ENCODE results near the gene TBC1D5. TPM values are rescaled to one million over a fixed set of nuclear protein-coding genes. Genes with fewer than 3 reads are reported as not detected.

The TBC1D5 gene
- total and polyA plus RNA-seq, 2 of the 4 experiments (the other 2 are of a cell fraction) = 16.4 to 57.0 TPM

- Histone ChIP-seq H2BK15ac (ENCODE audit: low read depth, low read length) (no peak overlapping the region), H3K9ac (ENCODE audit: low read depth, low read length) (no peak overlapping the region), H3K4me1 (ENCODE audit: control insufficient read depth, insufficient read depth, low read length) (no peaks in the 10 kb centered on the region), H3K23ac (ENCODE audit: low read depth, low read length) (no peak overlapping the region), H3K14ac (replicated peaks; ENCODE audit: low read depth, low read length) (no peak overlapping the region), H2BK20ac (ENCODE audit: low read depth, low read length) (no peak overlapping the region), H4K91ac (ENCODE audit: insufficient read depth, low read depth, low read length) (no peak overlapping the region), H3K4me2 (ENCODE audit: low read depth, low read length) (no peak overlapping the region), H3K56ac (ENCODE audit: extremely low read depth, insufficient read depth, low read length) (no peak overlapping the region), H2AK5ac (ENCODE audit: low read depth, low read length) (no peak overlapping the region), H4K8ac (ENCODE audit: low read depth in 2 of 2, low read length in 2 of 2) (no peak overlapping the region), H4K20me1 (ENCODE audit: insufficient read depth, low read length) (no peaks in the 10 kb centered on the region), H3K27me3 (ENCODE audit: control insufficient read depth, insufficient read depth, low read length) (no peaks in the 10 kb centered on the region), H2AK9ac (replicated peaks; ENCODE audit: low read depth, low read length, poor library complexity) (no peak overlapping the region), H4K5ac (ENCODE audit: low read depth, low read length) (no peak overlapping the region), H3K27ac (ENCODE audit: insufficient read depth, low read length) (no peak overlapping the region), H3K4me3 (ENCODE audit: insufficient read depth, low read depth, low read length) (no peak overlapping the region), H3K4ac (ENCODE audit: low read depth, low read length) (no peak overlapping the region), H3K18ac (ENCODE audit: low read depth, low read length) (no peak overlapping the region), H2BK5ac (ENCODE audit: low read depth, low read length, poor library complexity, severe bottlenecking) (no peak overlapping the region), H3K36me3 (ENCODE audit: control insufficient read depth, insufficient read depth, low read length) (peaks cover 3% of the 10 kb centered on the region), H3K9me3 (ENCODE audit: control insufficient read depth, insufficient read depth, low read length) (no peaks in the 10 kb centered on the region; the same call in 1 of the 2 replicates), H3K79me1 (ENCODE audit: low read depth in 1 of 2, low read length in 2 of 2) (peaks cover 13 to 18% of the 10 kb centered on the region in 2 experiments; a peak in 2 of 4 replicates), H3K9me1 (ENCODE audit: insufficient read depth, low read length) (no peaks in the 10 kb centered on the region), H2AFZ (replicated peaks; ENCODE audit: low read length, poor library complexity) (no peak overlapping the region), H2BK120ac (ENCODE audit: low read depth, low read length) (no peak overlapping the region)
- BruUV-seq (replicated peaks) = no TSS peak
- TF ChIP-seq CHD1 (IDR thresholded peaks at IDR 0.05; ENCODE audit: low read depth, low read length) (no peak), FOS (IDR thresholded peaks at IDR 0.05; ENCODE audit: low read depth, low read length) (no peak), BHLHE40 (IDR thresholded peaks at IDR 0.05; ENCODE audit: low read depth, low read length) (no peak), POLR2A (IDR thresholded peaks at IDR 0.05; ENCODE audit: low read depth, low read length) (no peak), MXI1 (IDR thresholded peaks at IDR 0.05; ENCODE audit: borderline replicate concordance, low read depth, low read length) (no peak), USF2 (IDR thresholded peaks at IDR 0.05; ENCODE audit: low read depth, low read length) (no peak), CEBPB (IDR thresholded peaks at IDR 0.05; ENCODE audit: low read depth, low read length) (no peak), ELK1 (IDR thresholded peaks at IDR 0.05; ENCODE audit: borderline replicate concordance, low read depth, low read length) (no peak), NFE2L2 (IDR thresholded peaks at IDR 0.05; ENCODE audit: low read depth, low read length) (no peak), CTCF (conservative IDR thresholded peaks at IDR 0.05; ENCODE audit: low read depth, low read length) (no peak), RCOR1 (IDR thresholded peaks at IDR 0.05; ENCODE audit: insufficient replicate concordance, low read length) (no peak), MAFK (IDR thresholded peaks at IDR 0.05; ENCODE audit: low read depth, low read length) (no peak), RAD21 (IDR thresholded peaks at IDR 0.05; ENCODE audit: low read length) (no peak), SMC3 (IDR thresholded peaks at IDR 0.05; ENCODE audit: low read depth, low read length) (no peak), MAZ (IDR thresholded peaks at IDR 0.05; ENCODE audit: borderline replicate concordance, low read depth, low read length) (no peak), RFX5 (IDR thresholded peaks at IDR 0.05; ENCODE audit: low read depth, low read length) (no peak)
- no peak for DNase-seq
- dilution Hi-C loops (cut with HindIII; ENCODE audit: low sequenced_read_pairs, unreplicated experiment) = no loop called here
- WGBS, 2 experiments (ENCODE audit: extremely low coverage in 2 of 2, insufficient read length in 1 of 2) = no CpG with 5 or more reads among the region's 3 CpGs
- ATAC-seq (ENCODE audit: low read depth) = no peak
- intact Hi-C loops (cut with micrococcal nuclease) = no loop called here
- ChIA-PET CTCF (no interaction called here), POLR2A (ENCODE audit: unreplicated experiment) (no interaction called here)
- in situ Hi-C loops (cut with MboI; ENCODE audit: low sequenced_read_pairs) = no loop called here
Observed at GRCh38 chr3:17733215-17733614, 9.2 kb downstream of the TBC1D5 start.

All from IMR-90 (cell line).